OCI-LY3 (cell line): ENCODE results near the gene ACOT7.

Source experiments
- EZH2phosphoT487 ChIP-seq: fragments of 200-600 bp; shearing (Covaris generic); IDR thresholded peaks from 2 replicates; pipeline ENCODE4 v1.6.1; 2018; ENCODE audit warnings: antibody characterized with exemption, mixed run types, low read depth
- TF ChIP-seq, protein P1 (sequence below): fragments of 200-600, 300-600 bp; sonication (generic); IDR thresholded peaks from 2 replicates; pipeline ENCODE4 v1.5.1; 2014; ENCODE audit warnings: antibody characterized with exemption, low read length, low read depth

DNA sequence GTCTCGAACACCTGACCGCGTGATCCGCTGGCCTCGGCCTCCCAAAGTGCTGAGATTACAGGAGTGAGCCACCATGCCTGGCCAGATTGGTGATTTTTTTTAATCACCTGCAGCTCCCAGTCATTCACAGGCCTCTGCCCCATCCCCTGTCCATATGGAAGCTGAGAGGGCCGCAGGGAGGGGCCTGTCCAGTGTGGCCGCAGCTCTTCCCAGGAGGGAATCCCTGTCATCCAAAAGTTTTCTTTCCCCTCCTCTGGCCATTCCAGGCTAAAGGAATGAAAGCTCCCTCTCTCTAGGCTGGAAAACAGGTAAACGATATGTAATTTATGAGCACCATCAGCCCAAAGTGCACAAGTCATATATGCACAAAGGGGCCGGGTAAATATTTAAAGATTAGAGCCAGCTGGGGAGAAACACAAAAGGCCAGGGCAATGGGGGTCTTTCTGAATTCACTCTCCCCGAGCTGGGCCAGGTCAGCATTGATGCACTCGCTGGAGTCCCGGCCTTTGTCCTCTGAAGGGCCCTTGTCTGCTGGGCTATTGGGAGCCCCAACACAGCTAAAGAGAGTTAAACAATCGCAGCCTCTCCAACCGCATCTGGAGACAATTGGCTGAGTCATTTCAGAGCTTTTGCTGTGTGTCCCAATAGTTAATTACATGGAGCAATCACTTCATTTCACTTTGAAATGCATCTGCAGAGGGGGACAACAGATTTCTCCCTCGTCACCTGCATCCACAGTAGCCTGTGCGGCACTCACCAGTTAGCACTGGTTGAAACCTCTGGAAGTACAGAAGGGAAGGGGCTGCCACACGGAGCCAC is 153.4 kb downstream of the ACOT7 start:
- TF ChIP-seq, protein P1, sequence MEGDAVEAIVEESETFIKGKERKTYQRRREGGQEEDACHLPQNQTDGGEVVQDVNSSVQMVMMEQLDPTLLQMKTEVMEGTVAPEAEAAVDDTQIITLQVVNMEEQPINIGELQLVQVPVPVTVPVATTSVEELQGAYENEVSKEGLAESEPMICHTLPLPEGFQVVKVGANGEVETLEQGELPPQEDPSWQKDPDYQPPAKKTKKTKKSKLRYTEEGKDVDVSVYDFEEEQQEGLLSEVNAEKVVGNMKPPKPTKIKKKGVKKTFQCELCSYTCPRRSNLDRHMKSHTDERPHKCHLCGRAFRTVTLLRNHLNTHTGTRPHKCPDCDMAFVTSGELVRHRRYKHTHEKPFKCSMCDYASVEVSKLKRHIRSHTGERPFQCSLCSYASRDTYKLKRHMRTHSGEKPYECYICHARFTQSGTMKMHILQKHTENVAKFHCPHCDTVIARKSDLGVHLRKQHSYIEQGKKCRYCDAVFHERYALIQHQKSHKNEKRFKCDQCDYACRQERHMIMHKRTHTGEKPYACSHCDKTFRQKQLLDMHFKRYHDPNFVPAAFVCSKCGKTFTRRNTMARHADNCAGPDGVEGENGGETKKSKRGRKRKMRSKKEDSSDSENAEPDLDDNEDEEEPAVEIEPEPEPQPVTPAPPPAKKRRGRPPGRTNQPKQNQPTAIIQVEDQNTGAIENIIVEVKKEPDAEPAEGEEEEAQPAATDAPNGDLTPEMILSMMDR: no peak
- no peak for TF ChIP-seq EZH2phosphoT487
